ENCODE data around the gene MLLT6. TPM values are rescaled to one million over a fixed set of nuclear protein-coding genes. Genes with fewer than 3 reads are reported as not detected.
A peak's percentile ranks its signal among the peaks of the same experiment; 100 is the strongest.

Gene MLLT6
- total and polyA plus RNA-seq, 2 of the 13 experiments (the other 11 are each of a cell fraction or from before 2014, with no cell fraction given) = 50.7 to 69.5 TPM

DNA sequence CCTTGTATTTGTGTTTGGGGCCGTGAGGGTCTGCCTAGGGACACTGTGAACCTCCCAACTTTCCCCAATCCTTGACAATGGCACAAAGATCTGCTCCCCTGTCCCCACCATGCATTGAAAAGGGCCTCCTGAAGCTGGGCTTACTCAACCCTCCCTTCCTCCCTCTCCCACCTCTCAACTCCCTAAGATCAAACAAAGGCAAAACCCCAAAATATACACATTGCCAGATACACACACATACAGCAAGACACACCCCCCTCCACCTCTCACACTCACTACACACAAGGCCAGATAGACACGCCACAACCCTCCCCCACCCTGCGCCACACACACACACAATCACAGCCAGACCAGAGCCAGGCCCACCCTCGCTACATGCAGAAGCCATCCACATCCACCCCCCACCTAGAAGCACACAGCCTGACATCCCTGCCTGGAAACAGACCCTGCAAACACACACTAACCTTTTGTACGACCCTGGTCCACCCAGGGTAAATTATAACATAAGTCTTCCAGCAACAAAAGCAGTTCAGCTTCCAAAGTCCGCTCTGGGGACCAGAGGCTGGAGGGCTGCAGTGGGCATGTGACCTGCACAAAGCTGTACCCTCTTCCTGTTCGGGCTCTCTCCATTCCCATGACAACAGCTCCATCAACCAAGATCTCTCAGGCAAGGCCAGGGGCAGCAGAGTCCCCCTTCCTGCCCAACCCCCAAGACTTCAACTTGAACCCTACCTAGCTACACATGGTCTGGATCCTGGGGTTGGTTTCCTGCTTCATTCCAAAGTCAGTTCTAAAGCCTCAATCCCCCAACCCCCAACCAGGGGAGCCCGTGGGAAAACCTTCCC, 41.2 kb downstream of the MLLT6 start (continued):
- TF ChIP-seq, protein P1, sequence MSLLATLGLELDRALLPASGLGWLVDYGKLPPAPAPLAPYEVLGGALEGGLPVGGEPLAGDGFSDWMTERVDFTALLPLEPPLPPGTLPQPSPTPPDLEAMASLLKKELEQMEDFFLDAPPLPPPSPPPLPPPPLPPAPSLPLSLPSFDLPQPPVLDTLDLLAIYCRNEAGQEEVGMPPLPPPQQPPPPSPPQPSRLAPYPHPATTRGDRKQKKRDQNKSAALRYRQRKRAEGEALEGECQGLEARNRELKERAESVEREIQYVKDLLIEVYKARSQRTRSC (CRISPR knock-in tag; IDR thresholded peaks at IDR 0.05; ENCODE audit: low read depth) = no peak
- 0 out of 2 replicates have a peak, but pooled peaks have one; percentile 0 for TF ChIP-seq ZNF441 (CRISPR knock-in tag; IDR thresholded peaks at IDR 0.05; ENCODE audit: borderline replicate concordance)
- no peak for TF ChIP-seq SYNCRIP (IDR thresholded peaks at IDR 0.05; ENCODE audit: insufficient read depth, low read depth, low read length)
- TF ChIP-seq PRPF4 (IDR thresholded peaks at IDR 0.05; ENCODE audit: low read depth, low read length, poor library complexity, severe bottlenecking) = no peak
- TF ChIP-seq ATRX (CRISPR knock-in tag; IDR thresholded peaks at IDR 0.05; ENCODE audit: borderline replicate concordance) = no peak
- TF ChIP-seq JARID2 (CRISPR knock-in tag; IDR thresholded peaks at IDR 0.05; ENCODE audit: insufficient replicate concordance) = no peak
- TF ChIP-seq ZNF839 (CRISPR knock-in tag; IDR thresholded peaks at IDR 0.05; ENCODE audit: borderline replicate concordance) = no peak
- TF ChIP-seq SKI (IDR thresholded peaks at IDR 0.05; ENCODE audit: partially characterized antibody) = peak; percentile 78
- TF ChIP-seq SAP130 (CRISPR knock-in tag; IDR thresholded peaks at IDR 0.05; ENCODE audit: low read depth) = peak; percentile 96
- 0 out of 2 replicates have a peak, but pooled peaks have one; percentile 93 for TF ChIP-seq ZNF530 (CRISPR knock-in tag; IDR thresholded peaks at IDR 0.05; ENCODE audit: low read depth)
- 0 out of 2 replicates have a peak, but pooled peaks have one; percentile 35 for TF ChIP-seq RBFOX2 (IDR thresholded peaks at IDR 0.05; ENCODE audit: low read depth, low read length)
- peak; percentile 81; the same call in 1 of the 2 replicates for TF ChIP-seq SSRP1 (CRISPR knock-in tag; IDR thresholded peaks at IDR 0.05)
- TF ChIP-seq, protein P2, sequence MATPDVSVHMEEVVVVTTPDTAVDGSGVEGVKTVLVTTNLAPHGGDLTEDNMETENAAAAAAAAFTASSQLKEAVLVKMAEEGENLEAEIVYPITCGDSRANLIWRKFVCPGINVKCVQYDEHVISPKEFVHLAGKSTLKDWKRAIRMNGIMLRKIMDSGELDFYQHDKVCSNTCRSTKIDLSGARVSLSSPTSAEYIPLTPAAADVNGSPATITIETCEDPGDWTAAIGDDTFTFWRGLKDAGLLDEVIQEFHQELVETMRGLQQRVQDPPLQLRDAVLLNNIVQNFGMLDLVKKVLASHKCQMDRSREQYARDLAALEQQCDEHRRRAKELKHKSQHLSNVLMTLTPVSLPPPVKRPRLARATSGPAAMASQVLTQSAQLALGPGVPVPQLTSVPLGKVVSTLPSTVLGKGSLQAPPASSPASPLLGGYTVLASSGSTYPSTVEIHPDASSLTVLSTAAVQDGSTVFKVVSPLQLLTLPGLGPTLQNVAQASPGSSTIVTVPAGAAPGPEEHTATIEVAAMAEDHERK (CRISPR knock-in tag; IDR thresholded peaks at IDR 0.05; ENCODE audit: low read depth) = no peak
- peak; percentile 95 for TF ChIP-seq PHF21A (CRISPR knock-in tag; IDR thresholded peaks at IDR 0.05)
- TF ChIP-seq EEA1 (CRISPR knock-in tag; IDR thresholded peaks at IDR 0.05; ENCODE audit: borderline replicate concordance) = no peak
- no peak for TF ChIP-seq HMGA1 (CRISPR knock-in tag; conservative IDR thresholded peaks at IDR 0.05)
- peak; percentile 71 for TF ChIP-seq REPIN1 (CRISPR knock-in tag; IDR thresholded peaks at IDR 0.05; ENCODE audit: borderline replicate concordance, low read depth)
- peak; percentile 63; the same call in 1 of the 2 replicates for TF ChIP-seq RFXANK (CRISPR knock-in tag; IDR thresholded peaks at IDR 0.05)
- TF ChIP-seq NR2C2 (CRISPR knock-in tag; IDR thresholded peaks at IDR 0.05; ENCODE audit: borderline replicate concordance) = peak; percentile 64; the same call in 1 of the 2 replicates
- peak; percentile 47; the same call in 1 of the 2 replicates for TF ChIP-seq MNT (IDR thresholded peaks at IDR 0.05)
- no peak for TF ChIP-seq ELK4 (CRISPR knock-in tag; IDR thresholded peaks at IDR 0.05; ENCODE audit: borderline replicate concordance)
- TF ChIP-seq KLF16 (CRISPR knock-in tag; IDR thresholded peaks at IDR 0.05) = peak in 1 of 2 experiments; percentile 92; a peak in 2 of 4 replicates
- TF ChIP-seq SIN3A (IDR thresholded peaks at IDR 0.05; ENCODE audit: borderline replicate concordance, low read depth, low read length) = peak; percentile 71; the same call in 1 of the 2 replicates

Measured in HepG2 (cell line).